Epithelial cell of esophagus (primary cell): ENCODE results near the gene POU6F2.

Source experiments
- DNase-seq: peaks from one replicate; pipeline ENCODE4 v3.0.0; 2010; ENCODE audit warnings: low read depth
- H3K4me3 ChIP-seq: 2 replicates; pipeline ENCODE4 v1.5.1; 2011; ENCODE audit warnings: mild to moderate bottlenecking, low read length, control low read depth
- CTCF ChIP-seq: IDR thresholded peaks from 2 replicates; pipeline ENCODE4 v1.5.1; 2011; ENCODE audit warnings: low read depth, mild to moderate bottlenecking, low read length, control low read depth, inconsistent platforms; ENCODE audit not compliant: insufficient read depth; ENCODE audit errors: missing control alignments

The POU6F2 gene

GRCh38 chr7:39152701-39153100, 175.0 kb downstream of the POU6F2 start:
- no peak overlapping the region for H3K4me3 ChIP-seq
- no peak for DNase-seq
- TF ChIP-seq CTCF = no peak

DNA sequence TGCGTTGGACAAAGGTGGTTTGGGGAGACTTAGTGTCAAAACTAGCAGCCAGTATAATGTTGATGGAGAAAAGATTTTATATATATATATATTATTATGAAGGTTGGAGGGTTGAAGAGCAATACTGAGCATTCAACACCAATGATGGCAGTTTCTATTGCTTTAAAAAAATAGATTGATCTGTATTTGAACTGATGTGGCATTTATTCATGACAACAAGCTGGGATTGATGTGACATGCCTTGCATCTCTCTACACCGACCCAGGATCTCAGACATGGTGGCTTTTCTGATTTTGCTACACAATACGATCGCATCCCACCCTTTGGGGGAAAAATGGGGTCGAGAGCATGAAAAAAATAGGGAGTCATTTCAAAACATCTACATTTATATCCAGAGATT, 175.4 kb downstream of the POU6F2 start:
- no peak overlapping the region for H3K4me3 ChIP-seq
- no peak for TF ChIP-seq CTCF
- DNase-seq = no peak

DNA sequence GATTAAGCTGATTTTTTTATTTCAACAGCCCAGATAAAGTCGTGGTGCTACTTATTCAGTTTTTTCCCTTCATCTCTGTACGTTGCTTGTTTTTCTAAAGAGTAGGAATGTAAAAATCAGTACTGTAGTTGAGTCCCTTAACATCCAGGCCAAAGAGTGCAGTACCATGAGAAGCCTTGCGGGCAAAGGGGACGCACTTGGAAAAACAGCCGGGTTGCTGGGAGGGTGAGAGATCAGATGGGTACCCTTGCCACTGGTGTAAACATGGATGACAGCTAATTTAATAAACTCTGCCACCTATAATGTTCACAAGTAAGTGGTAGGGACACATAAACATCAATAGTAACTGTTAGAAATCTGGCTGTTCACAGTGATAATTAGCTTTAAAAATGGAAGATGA, 175.9 kb downstream of the POU6F2 start:
- no peak for DNase-seq
- TF ChIP-seq CTCF = no peak
- H3K4me3 ChIP-seq = no peak overlapping the region

- no peak for TF ChIP-seq CTCF
- no peak overlapping the region for H3K4me3 ChIP-seq
- no peak for DNase-seq
These were observed 177.1 kb downstream of the POU6F2 start for GRCh38 chr7:39154815-39155214.

GRCh38 chr7:39158367-39158766, 180.7 kb downstream of the POU6F2 start:
- no peak for TF ChIP-seq CTCF
- no peak overlapping the region for H3K4me3 ChIP-seq
- no peak for DNase-seq

GRCh38 chr7:39161903-39162302, 184.2 kb downstream of the POU6F2 start:
- no peak for DNase-seq
- H3K4me3 ChIP-seq = no peak overlapping the region
- no peak for TF ChIP-seq CTCF

DNA sequence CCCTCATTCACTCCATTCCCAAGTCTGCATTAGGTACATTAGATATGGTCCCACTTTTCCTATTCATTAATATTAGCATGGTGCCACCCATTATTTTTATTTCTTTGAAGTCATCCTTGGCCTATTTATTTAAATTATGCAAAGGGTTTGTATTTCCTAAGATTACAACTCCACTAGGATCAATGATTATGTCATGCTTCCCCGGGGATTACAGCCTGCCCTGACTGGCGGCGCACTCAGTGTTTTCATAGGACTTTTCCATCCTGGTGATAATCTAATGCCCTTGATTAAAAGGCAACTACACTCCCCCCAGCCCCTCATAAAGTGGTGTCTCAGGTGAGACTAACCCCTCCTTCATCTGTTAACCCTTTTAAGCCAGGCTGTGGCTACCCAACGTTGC, 187.2 kb downstream of the POU6F2 start:
- no peak overlapping the region for H3K4me3 ChIP-seq
- DNase-seq = no peak
- no peak for TF ChIP-seq CTCF
